Measurements from ENCODE around the gene SFT2D1.

The SFT2D1 gene

GRCh38 chr6:166331503-166332415 lies 10.6 kb downstream of the SFT2D1 start:
- DNase-seq, result no peak

- no peak for DNase-seq
Observed at GRCh38 chr6:166330612-166331011, 11.7 kb downstream of the SFT2D1 start.

- DNase-seq, result no peak
Observed at GRCh38 chr6:166325383-166326042, 16.8 kb downstream of the SFT2D1 start.

GRCh38 chr6:166323395-166323794 lies 18.9 kb downstream of the SFT2D1 start:
- DNase-seq, result no peak

- DNase-seq, result no peak
Observed at GRCh38 chr6:166318649-166319600, 23.4 kb downstream of the SFT2D1 start.

GRCh38 chr6:166318227-166318626 lies 24.1 kb downstream of the SFT2D1 start:
- DNase-seq, result no peak

- DNase-seq, result no peak
Observed at GRCh38 chr6:166317261-166318212, 24.8 kb downstream of the SFT2D1 start.

GRCh38 chr6:166315436-166315835 lies 26.9 kb downstream of the SFT2D1 start:
- no peak for DNase-seq

- DNase-seq, result no peak
Observed at GRCh38 chr6:166314454-166314853, 27.9 kb downstream of the SFT2D1 start.

GRCh38 chr6:166313255-166314070 lies 28.9 kb downstream of the SFT2D1 start:
- DNase-seq, result peak in 1 of 2 experiments; percentile 6

- no peak for DNase-seq
Observed at GRCh38 chr6:166312832-166313231, 29.5 kb downstream of the SFT2D1 start.

- no peak for DNase-seq
Observed at GRCh38 chr6:166310634-166311033, 31.7 kb downstream of the SFT2D1 start.

- no peak for DNase-seq
Observed at GRCh38 chr6:166309977-166310376, 32.4 kb downstream of the SFT2D1 start.

- no peak for DNase-seq
Observed at GRCh38 chr6:166308769-166309589, 33.4 kb downstream of the SFT2D1 start.

- no peak for DNase-seq
Observed at GRCh38 chr6:166308033-166308768, 34.1 kb downstream of the SFT2D1 start, which contains the start of gene PRR18. PRR18 (minus strand) TSS chr6:166308392; CDS start chr6:166308142, 250 bp downstream.

- DNase-seq, result no peak
Observed at GRCh38 chr6:166307082-166308032, 35.0 kb downstream of the SFT2D1 start.

- DNase-seq, result no peak
Observed at GRCh38 chr6:166306378-166307081, 35.8 kb downstream of the SFT2D1 start.
